GM19324 (cell line): ENCODE measurements around the gene SLC39A3.
"Not testable (repeated sequence)": the region's sequence is repeated elsewhere in the genome, so short reads cannot be mapped to it uniquely, and the experiment has no call there.

Experiments used
- ATAC-seq: cut with Tn5 transposase; IDR thresholded peaks from one replicate; pipeline ENCODE4 v1.9.1; 2021; ENCODE audit warnings: mild to moderate bottlenecking, moderate library complexity; ENCODE audit not compliant: unreplicated experiment, low FRiP score

Gene SLC39A3

DNA sequence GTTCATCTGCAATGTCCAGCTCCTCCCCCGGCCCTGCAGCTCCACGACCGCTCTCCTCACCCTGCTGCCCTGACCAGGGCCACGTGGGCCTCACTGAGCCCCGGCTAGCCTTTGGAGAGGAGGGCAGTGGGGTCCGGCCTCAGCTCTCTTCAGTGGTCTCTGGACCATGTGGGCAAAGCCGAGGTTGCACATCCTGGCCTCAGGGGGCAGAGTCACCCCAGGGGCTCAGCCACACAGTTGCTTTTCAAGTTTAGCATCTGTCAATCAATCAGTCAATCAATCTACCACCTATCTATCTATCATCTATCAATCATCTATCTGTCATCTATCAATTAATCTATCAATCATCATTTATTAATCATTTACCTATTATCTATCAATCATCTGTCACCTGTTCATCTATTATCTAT is 15.7 kb downstream of the SLC39A3 start:
- no peak for ATAC-seq

- ATAC-seq, result no peak
Observed at GRCh38 chr19:2723747-2724146, 16.1 kb downstream of the SLC39A3 start.

- ATAC-seq, result no peak
Observed at GRCh38 chr19:2723345-2723715, 16.5 kb downstream of the SLC39A3 start.

- ATAC-seq, result no peak
Observed at GRCh38 chr19:2722541-2723344, 17.1 kb downstream of the SLC39A3 start.

- ATAC-seq, result no peak
Observed at GRCh38 chr19:2721570-2722540, 18.0 kb downstream of the SLC39A3 start.

DNA sequence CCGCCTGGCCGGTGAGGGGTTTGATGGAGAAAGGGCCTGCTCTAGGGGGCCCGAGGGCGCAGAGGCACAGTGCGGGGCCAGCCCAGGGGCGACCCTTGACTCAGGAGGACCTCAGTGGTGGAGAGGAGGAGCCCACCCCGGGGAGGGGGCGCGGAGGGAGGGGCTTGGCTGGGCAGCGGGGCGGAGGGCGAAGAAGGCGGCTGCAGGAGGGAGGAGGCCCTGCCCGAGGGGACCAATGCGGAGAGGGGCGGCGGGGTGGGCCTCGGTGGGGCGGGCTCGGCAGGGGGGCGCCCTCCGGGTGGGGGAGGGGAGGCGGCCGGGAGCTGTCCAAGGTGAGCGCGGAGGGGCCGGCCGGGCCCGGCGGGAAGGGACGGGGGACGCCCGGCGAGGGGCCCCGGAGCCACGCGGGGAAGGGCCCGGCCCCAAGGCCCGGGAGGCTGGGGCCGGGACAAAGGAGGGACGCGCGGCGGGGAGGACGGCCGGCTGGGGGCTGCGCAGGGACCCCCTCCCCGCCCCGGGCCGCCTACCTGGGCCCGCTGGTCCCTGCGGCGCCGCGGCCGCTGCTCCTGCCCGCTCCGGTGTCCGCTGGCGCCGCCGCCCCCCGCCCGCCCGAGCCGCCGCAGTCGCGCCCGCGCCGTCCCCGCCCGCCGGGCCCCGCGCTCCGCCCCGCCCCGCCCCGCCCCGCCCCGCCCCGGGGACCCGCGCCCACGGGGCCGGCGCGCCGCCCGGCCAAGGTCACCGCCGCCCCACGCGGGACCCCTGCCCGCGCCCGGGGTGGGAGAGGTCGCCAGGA is 18.8 kb downstream of the SLC39A3 start, which contains the start of gene DIRAS1:
DIRAS1 (minus strand) TSS at position 596 of the 793 bp plus-strand sequence. CDS start 3,566 bp downstream, outside the sequence.
- ATAC-seq, result no peak

- ATAC-seq, result no peak
Observed at GRCh38 chr19:2719920-2720776, 19.7 kb downstream of the SLC39A3 start.

DNA sequence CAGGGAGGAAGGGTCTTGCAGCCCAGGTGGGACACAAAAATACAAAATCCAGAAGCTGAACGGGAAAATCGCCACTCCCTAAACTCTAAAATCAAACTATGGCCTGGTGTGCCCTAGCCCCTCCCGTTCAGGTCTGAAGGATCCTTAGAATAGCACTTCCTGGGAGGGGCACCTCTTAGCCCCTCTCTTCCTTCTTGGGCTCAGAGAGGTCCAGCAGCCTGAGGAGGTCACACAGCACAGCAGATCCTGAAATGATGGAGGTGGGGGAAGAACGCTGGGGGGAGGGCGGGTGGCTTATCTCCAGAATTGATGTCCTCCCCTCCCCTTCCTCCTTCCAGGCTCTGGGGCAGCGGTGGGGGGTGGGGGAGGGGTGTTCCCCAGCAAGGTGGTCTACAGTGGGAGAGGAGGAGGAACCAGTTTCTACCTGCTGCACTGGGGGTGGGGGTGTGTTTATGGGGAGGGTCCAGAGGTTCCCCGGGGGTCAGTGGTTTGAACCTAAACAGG is 20.5 kb downstream of the SLC39A3 start:
- no peak for ATAC-seq

DNA sequence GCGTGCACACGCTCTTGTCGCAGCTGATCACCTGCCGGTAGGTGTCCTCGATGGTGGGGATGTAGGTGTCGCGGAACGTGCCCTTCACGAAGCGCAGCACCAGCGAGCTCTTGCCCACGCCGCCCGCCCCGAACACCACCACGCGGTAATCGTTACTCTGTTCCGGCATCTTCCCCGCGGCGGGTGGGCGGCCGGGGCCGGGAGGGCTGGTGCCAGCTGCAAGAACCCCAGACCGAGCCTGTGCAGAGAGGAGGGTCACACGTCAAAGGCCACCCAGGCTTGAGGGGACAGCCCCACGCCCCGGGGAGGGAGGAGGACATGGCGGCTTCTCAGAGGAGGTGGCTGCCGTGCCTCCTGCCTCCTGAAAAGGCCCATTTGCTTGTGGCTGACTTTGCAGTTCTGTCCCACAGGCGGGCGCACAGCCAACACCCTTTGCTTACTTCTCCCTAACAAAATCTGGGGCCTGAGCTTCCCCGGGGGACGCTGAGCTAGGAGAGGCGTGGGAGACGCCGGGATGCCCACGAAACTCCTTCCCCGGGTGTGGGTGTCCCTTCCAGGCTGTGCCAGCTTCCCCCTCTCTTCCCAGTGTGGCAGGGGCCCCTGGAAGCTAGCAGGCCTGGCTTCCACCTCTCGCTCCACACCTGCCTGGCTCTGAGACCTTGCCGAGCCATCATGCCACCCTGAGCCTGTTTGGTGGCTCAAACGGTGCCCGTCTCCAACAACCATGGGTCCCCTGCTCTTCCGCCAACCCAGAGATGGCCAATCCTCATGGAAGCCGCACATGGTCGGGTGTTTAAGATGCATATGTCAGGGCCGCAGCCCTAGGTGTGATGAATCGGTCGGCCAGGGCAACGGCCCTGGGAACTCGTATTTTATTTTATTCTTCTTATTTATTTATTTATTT is 21.9 kb downstream of the SLC39A3 start:
- no peak for ATAC-seq

- ATAC-seq, result no peak
Observed at GRCh38 chr19:2716722-2717637, 22.8 kb downstream of the SLC39A3 start.

GRCh38 chr19:2716275-2716650 is 23.6 kb downstream of the SLC39A3 start:
- ATAC-seq, result no peak

DNA sequence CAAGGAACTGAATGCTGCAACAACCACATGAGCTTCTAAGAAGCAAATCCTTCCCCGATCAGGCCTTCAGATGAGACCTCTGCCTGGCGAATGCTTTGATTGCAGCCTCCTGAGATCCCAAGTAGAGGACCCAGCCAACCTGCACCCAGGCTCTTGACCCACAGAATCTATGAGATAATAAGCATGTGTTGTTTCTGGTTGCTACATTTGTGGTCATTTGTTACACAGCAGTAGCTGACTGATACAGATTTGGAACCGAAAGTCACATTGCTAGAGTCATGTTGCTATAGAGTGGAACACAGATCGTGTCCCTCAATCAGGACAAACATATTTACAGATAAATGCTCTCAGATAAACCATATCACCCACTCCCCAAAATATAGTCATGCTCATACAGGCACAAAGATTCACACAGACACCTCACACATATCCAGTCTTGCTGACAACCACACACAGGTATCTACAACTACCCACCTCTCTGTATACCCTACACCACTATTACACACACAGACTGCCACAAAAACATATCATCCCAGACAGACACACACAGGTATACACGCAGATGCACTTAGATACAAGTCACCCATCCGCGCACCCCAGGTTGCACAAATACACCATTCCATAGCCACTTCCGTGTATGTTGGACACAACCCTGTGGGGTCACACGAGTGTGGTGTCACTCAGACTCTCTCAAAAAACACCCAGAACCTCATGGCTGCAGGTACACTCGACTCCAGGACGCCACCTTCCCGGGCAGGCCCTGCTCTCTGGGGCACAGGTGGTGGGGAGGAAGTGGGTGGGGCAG is 24.1 kb downstream of the SLC39A3 start:
- ATAC-seq, result no peak

DNA sequence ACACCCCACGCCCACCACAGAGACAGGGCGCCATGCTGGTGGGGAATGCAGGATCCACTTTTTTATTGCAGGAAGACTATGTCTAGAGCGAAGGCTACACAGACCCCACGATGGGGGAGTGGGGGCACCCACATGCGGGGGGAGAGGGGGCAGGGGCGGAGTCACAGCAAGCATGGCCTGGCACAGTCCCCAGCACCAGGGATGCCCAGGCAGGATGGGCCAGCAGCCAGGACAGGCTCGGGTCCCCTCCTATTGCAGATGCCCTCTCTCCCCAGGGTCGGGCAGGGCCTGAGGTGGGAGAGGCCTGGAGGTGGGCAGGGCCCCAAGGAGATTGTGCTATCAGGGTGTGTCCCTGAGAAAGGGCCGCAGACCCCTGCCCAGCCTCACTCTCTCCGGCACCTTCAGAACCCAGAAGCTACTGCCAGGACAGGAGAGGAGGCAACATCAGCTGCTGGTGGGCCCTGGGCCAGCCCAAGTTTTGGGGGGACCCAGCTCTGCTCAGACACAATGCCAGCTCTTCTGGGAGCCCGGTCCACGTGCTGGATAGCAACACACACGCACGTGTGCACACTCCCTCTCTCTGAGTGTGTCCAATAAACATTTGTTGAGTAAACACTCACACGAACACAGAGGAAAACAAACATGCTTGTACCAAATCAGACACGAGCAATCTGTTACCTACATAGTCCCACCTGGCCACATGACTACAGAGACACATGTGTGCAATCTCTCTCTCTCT is 25.1 kb downstream of the SLC39A3 start:
- ATAC-seq, result no peak

- not testable (repeated sequence) for ATAC-seq
Observed at GRCh38 chr19:2714102-2714501, 25.7 kb downstream of the SLC39A3 start.

GRCh38 chr19:2713170-2713569 is 26.6 kb downstream of the SLC39A3 start:
- ATAC-seq, result not testable (repeated sequence)

GRCh38 chr19:2711875-2712205 is 28.0 kb downstream of the SLC39A3 start:
- no peak for ATAC-seq
